Caki2 (cell line): Measurements from ENCODE around the gene IREB2. TPM values are rescaled to one million over a fixed set of nuclear protein-coding genes. Genes with fewer than 3 reads are reported as not detected.
"Not testable (repeated sequence)": the region's sequence is repeated elsewhere in the genome, so short reads cannot be mapped to it uniquely, and the experiment has no call there.

Source experiments
- DNase-seq: peaks from one replicate; pipeline ENCODE4 v3.0.0-alpha.2; 2015; ENCODE audit warnings: low read depth
- in situ Hi-C: cut with HindIII; loops from 2 replicates; pipeline ENCODE4 v1.10.0; 2016; ENCODE audit warnings: low sequenced_read_pairs, low pct_unique_long_range_greater_than_20kb, mixed read lengths
- total RNA-seq: library from RNA; depleted of rRNA; stranded (reverse); fragments of >200 nt; shearing (Covaris generic); gene quantifications from 2 replicates; pipeline ENCODE4 v1.2.3, GENCODE V29; 2014; ENCODE audit warnings: low replicate concordance

Gene IREB2
- total RNA-seq, 1 experiment from 2014 or later, result 10.9 TPM

DNA sequence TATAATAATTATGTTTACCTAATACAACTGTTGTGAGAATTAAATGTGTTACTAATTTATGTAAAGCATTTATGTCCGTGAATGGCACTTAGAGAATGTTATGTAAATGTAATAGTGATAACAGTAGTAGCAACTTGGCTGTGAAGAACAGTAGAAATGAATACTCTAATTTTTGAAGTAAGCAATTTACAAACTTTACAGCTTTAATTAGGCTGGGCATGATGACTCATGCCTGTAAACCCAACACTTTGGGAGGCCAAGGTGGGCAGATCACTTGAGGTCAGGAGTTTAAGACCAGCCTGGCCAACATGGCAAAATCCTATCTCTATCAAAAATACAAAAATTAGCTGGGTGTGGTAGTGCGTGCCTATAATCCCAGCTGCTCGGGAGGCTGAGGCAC is 33.9 kb upstream of the IREB2 start:
- in situ Hi-C loops, result no loop called here
- DNase-seq, result no peak

DNA sequence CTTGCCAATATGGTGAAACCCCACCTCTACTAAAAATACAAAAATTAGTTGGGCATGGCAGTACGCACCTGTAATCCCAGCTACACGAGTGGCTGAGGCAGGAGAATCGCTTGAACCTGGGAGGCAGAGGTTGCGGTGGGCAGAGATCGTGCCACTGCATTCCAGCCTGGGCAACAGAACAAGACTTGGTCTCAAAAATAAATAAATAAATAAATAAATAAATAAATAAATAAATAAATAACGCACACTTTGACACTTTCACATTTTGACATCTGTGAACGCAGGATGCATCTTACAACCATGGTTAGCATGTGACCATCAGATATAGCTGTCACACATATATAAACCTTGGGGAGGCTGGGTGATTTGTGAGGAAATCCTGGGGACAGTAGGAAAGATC is 33.2 kb upstream of the IREB2 start:
- DNase-seq, in situ Hi-C loops: not testable (repeated sequence)

DNA sequence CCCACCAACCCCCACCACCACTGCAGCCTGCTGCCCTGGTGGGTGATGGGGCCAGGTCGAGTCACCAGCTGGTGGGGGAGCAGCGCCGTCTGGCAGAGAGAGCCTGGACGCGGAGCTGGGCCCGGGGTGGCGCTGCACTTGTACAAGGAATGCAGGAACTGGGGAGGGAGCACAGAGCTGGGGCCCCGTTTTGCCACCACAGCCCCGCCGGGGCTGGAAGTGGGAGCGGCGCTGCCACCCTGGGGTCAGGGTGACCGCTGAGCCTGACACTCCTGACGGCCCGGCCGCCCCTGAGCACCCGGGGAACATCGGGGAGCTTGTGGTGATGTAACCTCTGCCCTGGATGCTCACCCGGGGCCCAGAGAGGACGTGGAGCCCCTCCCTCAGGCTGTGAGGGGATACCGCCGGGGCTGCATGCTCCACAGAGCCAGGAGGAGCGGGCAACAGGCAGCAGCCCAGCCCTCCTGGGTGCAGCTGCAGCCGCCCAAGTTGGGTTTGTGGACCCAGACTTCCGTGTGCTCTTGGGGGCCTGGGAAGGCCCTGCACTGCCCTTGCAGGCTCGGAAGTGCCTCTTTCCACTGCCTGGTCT is 32.6 kb upstream of the IREB2 start:
- in situ Hi-C loops, result no loop called here

DNA sequence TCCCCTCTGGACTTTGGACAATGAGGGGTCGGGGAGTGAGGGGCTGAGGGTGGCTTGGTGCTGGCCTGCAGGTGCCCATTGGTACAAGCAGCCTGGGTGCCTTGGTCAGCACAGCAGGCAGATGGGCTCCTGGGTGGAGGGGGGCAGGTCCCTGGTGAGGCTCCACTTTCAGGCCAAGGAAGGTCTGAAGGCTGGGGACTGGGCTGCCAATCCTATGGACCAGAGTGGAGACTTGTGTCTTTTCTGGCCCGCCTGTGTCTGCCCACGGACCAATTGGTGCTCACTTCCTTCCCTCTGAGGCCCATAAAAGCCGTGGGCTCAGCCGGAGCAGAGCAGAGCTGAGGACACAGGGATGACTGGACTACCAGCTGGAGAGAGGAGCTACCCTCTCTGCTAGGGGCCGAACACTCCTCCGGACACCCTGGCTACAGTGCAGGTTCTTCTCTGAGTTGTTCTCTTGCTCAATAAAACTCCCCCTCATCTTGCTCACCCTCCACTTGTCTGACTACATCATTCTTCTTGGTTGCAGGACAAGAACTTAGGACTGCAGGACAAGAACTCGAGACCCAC is 31.9 kb upstream of the IREB2 start:
- no peak for DNase-seq
- in situ Hi-C loops, result no loop called here

More for the DNA sequence above, 32.6 kb upstream of the IREB2 start:
- DNase-seq, result no peak

- in situ Hi-C loops, result no loop called here
Observed at GRCh38 chr15:78407608-78408354, 30.2 kb upstream of the IREB2 start.

DNA sequence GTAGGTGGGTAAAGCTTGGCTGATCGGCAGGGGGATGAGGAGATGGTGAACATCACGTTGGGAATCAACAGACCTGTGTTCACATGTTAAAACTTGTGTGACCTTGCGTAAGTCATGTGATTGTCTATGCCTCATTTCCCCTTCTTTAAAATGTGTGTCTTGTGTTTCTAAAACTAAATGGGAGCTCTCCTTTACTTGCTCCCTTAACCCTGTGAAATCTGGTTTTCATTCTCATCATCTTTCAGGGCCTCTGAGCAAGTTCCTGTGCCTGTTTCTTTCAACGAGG is 29.7 kb upstream of the IREB2 start:
- in situ Hi-C loops, result no loop called here

More at GRCh38 chr15:78407608-78408354, 30.2 kb upstream of the IREB2 start:
- DNase-seq, result no peak

DNA sequence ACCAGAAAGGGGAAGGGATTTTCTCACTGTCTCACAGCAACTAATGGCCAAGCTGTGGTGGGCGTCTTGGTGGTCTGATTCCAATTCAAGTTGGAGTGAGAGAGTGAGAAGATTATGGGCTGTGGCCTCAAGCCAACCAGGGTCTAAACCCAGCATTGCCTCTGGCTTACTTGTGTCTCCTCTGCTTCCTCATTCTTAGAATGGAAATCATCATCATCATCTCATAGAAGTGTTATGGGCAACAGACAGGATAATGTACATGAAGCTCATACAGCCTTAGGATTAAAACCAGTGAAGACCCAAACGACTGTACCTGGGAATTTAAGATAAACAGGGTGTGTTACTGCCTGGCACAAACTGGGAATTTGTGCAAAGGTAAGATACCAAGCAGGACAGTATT is 29.1 kb upstream of the IREB2 start:
- no peak for DNase-seq
- in situ Hi-C loops, result no loop called here

More for the DNA sequence above, 29.7 kb upstream of the IREB2 start:
- no peak for DNase-seq

- no peak for DNase-seq
- in situ Hi-C loops, result no loop called here
Observed at GRCh38 chr15:78411061-78411460, 27.0 kb upstream of the IREB2 start.

- in situ Hi-C loops, result no loop called here
- DNase-seq, result no peak
Observed at GRCh38 chr15:78414621-78415250, 23.3 kb upstream of the IREB2 start.

DNA sequence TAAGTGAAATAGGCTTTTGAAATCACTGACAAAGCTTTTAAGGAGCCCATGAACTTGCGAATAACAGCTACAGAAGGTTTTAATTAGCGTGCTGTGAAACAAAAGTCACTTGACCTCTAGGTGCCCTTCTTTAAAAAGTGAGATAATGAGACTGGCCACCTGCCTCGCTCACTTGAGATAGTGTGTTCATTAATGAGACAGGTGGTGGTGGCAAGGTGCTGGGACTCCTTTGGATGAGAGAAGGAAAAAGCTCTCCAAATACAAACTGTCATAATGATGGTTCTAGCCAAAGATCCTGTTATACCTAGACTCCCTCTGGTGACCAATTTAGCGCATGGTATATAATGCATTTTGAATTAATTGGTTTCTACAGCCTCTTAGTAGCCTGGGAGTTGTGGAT is 22.7 kb upstream of the IREB2 start:
- no peak for DNase-seq
- in situ Hi-C loops, result no loop called here

DNA sequence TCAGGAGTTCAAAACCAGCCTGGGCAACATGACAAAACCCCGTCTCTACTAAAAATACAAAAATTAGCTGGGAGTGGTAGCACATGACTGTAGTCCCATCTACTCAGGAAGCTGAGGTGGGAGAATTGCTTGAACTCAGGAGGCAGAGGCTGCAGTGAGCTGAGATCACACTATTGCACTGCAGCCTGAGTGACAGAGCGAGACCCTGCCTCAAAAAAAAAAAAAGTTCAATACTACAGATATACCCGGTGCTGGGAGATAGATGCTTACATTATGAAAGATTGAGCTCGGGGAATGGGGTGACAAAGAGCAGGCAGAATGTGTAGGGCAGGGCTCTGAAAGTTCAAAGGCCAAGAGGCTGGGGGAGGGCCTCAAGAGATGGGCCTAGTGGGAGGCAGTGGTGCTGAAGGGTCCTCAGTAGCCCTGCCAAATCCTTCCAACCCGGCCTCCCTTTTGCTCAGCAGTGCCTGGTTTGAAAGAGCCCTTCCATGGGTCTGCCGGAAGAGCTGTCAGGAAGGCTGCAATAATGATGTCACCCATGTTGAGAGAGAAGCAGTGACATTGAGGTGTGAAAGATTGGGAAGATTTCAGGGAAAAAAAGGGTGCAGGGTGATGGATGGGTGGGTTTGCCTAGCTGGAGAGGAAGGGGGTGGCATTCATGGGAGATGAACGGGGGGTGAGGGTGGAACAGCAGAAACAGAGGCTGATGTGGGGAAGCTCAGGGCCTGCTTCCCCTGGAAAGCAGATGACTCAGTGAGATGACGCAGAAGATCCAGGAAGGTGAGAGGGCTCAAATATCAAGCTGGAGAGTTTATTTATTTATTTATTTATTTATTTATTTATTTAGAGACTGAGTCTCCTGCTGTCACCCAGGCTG is 20.0 kb upstream of the IREB2 start:
- in situ Hi-C loops, result no loop called here
- DNase-seq, result no peak

GRCh38 chr15:78418686-78419085 is 19.3 kb upstream of the IREB2 start:
- no peak for DNase-seq
- in situ Hi-C loops, result no loop called here

GRCh38 chr15:78419367-78419766 is 18.6 kb upstream of the IREB2 start:
- DNase-seq, result no peak
- in situ Hi-C loops, result no loop called here

DNA sequence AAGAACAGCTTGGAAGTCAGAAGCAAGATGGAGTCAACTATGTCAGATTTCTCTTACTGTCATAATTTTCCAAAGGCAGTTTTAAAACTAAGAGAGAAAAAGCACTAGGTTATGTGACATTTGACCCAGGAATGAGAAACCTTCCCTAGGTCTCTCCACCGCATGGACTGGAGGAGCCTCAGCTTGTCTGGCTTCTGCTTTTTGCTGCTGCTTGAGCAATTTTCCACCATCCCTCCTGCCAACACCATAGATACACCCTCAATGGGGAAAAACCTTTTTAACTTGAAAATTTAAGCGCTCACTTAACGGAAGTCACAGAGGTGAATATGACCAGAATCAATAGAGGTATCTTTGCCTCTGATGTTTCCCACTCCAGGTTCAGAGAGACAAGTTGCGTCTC is 17.8 kb upstream of the IREB2 start:
- no peak for DNase-seq
- in situ Hi-C loops, result no loop called here

DNA sequence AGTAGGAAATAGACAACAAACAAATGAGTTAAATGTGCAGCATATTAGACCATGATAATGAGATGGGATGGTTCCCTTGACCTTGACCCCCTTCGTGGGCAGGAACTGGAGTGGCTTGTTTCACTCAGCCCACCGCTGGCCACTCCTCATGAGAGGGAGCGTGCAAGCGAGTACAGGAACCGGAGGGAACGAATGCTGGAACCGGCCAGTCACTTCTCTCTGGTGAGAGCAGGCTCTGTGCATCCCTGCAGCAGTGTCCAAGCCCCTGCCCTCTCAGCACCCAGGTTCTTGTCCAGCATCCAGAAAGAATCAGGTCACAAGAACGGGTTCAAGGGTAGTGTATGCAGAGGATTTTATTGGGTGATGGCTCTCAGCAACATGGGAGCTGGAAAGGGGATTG is 17.2 kb upstream of the IREB2 start:
- in situ Hi-C loops, result no loop called here
- DNase-seq, result no peak

- in situ Hi-C loops, result no loop called here
- DNase-seq, result no peak
Observed at GRCh38 chr15:78421238-78421965, 16.6 kb upstream of the IREB2 start.

DNA sequence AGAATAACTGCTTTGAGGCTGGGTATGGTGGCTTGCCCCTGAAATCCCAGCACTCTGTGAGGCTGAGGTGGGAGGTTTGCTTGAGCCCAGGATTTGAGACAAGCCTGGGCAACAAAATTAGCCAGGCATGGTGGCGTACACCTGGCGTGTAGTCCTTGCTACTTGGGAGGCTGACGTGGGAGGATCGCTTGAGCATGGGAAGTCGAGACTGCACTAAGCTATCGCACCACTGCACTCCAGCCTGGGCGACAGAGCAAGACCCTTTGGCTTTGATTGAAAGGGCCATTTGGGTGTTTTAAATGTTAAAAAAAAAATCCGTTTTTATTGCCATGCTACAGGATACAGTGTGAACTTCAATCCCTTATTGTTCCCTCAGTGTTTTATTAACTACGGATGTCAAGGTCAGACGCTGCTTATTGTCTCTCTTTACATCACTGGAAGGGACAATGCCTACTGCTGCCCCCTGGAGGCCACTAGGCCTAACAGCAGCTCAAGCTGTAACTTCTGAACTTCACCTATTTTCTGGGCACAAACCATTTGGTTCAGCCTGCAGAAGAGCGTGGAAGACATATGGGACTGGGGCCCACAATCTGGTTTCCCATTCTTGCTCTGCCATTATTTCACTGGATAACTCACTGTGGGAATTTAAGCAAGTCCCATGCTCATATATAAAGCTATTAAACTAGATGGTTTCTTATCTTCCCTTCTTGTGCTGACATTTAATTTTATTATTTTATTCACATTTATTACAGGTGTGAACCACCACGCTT is 15.3 kb upstream of the IREB2 start:
- in situ Hi-C loops, result no loop called here
- peak; percentile 48 for DNase-seq
